ENCODE results near the gene COL26A1.
"Not testable (repeated sequence)": the region's sequence is repeated elsewhere in the genome, so short reads cannot be mapped to it uniquely, and the experiment has no call there.

The COL26A1 gene

GRCh38 chr7:101453617-101454016 is 90.9 kb downstream of the COL26A1 start:
- no peak for DNase-seq

DNA sequence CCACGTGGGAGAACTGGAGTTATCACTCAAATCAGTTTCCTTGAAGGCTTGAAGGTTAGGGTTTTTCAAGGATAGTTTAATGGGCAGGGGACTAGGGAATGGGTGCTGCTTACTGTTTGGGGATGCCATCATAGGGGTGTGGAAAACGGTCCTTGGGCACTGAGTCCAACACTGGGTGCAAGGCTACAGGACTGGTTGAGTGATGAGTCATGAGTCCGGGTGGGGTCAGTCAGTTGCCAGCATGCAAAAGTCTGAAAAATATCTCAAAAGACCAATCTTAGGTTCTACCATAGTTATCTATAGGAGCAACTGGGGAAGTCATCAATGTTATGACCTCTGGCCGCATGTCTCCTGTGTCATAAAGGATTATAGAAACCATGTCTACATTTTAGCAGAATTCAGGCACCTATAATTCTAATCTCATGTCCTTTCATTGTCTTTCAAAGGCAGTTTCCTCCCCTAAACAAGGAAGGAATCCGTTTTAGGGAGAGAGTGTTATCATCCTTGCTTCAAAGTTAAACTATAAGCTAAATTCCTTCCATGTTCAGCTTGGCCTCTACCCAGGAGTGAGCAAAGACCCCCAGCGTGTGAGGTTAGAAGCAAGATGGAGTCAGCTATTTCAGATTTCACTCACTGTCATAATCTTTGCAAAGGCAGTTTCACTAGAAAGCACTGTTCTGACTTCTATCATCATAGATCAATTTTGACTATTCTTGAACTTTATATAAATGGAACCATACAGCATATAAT is 94.5 kb downstream of the COL26A1 start:
- no peak for DNase-seq

DNA sequence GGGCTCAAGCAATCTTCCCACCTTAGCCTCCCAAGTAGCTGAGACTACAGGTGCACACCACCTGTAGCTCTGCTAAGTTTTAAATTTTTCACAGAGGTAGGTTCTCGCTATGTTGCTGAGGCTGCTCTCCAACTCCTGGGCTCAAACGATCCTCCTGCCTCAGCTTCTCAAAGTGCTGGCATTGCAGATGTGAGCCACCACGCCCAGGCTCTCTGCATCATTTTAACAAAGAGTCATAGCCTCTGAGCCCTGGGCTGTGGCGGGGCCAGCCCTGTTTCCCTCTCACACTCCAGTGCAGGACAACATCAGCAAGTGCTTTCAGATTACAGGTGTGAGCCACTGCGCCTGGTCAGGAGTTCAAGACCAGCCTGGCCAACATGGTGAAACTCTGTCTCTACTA is 102.5 kb downstream of the COL26A1 start:
- no peak for DNase-seq

DNA sequence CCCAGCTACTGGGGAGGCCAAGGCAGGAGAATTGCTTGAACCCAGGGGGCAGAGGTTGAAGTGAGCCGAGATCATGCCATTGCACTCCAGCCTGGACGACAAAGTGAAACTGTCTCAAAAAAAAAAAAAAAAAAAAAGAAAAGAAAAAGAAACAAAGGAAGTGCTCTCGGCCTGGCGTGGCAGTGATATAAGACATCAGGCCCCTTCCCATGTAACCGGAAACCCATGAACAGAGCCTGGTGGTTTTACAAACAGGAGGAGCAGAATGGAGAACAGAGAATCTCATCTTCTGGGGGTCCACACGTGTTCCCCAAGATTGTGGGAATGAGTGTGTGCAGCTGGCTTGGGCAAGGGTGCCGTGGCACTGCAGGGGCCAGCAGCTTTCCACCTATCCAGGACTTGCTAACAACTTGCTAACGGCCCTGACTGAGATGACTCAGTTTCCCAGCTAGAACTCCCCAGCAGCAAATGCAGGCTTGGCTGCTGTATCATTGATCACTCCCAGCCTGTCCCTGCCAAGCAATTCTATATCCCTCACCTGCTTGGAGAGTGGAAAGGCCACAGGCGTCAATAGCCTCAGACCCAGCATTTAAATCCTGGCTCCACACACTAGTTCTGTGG is 103.0 kb downstream of the COL26A1 start:
- DNase-seq: no peak

DNA sequence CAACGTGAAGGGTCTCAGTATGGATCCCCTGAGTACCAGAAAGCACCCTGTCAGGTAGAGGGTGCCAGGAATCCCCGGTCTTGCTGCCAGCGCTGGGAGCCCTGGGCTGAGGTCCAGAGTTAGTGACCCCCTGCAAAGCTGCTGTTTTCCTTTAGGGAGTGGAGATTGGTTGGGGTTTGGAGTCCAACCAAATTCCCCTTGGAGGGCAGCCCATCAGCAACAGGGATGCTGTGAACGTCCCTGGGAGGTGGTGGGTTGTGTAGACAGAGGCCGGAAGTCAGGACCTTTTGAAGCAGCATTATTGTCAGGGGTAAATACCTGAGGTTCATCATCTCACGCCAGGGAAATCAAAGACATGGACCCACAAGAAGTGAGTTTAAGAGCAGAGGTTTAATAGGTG is 104.2 kb downstream of the COL26A1 start:
- DNase-seq: no peak

- DNase-seq: no peak
Measured at GRCh38 chr7:101468546-101469275, 106.0 kb downstream of the COL26A1 start.

GRCh38 chr7:101470668-101471487 is 108.2 kb downstream of the COL26A1 start:
- DNase-seq: no peak

DNA sequence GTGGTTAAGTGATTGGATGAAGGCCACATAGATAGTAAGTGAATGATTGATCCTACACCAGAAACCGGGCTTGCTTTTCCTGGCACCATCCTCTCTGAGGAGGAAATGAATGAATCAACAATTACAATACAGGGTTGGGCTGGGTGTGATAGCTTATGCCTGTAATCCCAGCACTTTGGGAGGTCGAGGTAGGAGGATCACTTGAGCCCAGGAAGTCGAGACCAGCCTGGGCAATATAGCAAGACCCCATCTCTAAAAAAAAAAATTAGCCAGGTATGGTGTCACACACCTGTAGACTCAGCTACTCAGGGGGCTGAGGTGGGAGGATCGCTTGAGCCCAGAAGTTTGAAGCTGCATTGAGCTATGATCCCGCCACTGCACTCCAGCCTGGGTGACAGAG is 111.5 kb downstream of the COL26A1 start:
- DNase-seq: no peak

DNA sequence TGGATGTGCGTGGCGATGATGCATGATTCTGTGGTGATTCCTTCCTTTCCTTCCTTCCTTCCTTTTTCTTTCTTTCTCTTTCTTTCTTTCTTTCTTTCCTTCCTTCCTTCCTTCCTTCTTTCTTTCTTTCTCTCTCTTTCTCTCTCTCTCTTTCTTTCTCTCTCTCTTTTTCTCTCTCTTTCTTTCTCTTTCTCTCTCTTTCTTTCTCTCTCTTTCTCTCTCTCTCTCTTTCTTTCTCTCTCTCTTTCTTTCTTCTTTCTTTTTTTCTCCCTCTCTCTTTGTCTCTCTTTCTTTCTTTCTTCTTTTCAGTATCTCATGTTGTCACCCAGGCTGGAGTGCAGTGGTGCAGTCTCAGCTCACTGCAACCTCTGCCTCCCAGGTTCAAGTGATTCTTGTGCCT is 113.0 kb downstream of the COL26A1 start:
- DNase-seq: not testable (repeated sequence)

GRCh38 chr7:101479217-101479616 is 116.5 kb downstream of the COL26A1 start:
- DNase-seq: no peak

DNA sequence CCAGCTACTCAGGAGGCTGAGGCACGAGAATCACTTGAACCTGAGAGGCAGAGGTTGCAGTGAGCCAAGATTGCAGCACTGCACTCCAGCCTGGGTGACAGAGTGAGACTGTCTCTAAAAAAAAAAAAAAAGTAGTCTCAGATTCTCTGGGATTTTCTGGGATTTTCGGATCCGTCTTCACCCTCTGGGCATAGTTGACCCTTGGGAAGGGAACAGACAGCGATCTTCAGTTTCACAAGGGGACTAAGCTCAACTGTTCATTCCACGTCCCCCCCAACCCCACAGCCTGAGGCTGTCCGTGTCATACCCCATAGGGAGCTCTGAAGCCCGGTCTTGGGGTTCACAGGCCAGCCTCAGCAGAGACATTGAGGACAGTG is 123.4 kb downstream of the COL26A1 start:
- not testable (repeated sequence) for DNase-seq

- DNase-seq: no peak
Measured at GRCh38 chr7:101486433-101487104, 123.9 kb downstream of the COL26A1 start.

GRCh38 chr7:101487105-101487458 is 124.4 kb downstream of the COL26A1 start:
- DNase-seq: no peak

DNA sequence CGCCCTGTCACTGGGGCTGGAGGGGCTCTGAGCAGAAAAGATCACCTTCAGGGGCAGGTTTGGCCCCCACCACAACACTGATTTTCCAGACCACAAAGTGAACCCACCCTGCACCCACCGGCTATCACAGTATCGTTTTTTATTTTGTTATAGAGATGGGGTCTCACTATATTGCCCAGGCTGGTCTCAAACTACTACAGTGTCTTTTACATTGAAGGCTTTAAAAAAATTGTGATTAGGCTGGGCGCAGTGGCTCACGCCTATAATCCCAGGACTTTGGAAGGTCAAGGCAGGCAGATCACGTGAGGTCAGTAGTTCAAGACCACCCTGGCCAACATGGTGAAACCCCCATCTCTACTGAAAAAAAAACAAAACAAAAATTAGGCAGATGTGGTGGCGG is 125.1 kb downstream of the COL26A1 start:
- no peak for DNase-seq

DNA sequence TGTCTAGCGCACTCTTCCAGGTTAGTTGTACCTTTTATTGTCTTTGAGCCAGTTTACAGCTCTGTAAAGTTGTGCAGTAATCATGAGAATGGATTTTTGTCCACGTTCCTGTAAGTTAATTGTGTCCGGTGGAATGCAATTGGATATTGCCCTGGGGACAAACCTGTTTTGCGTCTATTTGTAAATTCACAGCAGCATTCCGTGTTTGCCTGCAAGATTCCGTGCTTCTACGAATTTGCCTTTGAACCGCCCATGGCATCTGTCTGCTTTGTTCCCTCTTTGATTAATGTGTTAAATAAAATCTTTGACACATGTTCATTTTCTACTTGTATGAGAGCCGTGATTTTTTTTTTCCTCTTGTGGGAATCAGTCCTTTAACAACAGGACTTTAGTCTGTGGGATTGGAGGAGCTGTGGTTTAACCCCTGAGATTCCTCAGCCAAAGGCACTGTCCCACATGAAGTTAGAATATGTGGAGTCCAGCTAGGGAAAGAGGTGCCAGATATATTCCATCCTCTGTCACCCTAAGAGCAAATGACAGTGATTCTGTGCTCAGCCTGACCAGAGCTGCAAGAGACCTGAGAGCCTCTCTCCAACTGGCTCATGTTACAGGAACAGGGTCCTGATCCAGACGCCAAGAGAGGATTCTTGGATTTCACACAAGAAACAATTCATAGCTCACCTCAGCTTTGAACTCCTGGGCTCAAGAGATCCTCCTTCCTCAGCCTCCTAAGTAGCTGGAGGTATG is 126.3 kb downstream of the COL26A1 start:
- no peak for DNase-seq

GRCh38 chr7:101490439-101490838 is 127.8 kb downstream of the COL26A1 start:
- DNase-seq: not testable (repeated sequence)

GRCh38 chr7:101491442-101491841 is 128.8 kb downstream of the COL26A1 start:
- not testable (repeated sequence) for DNase-seq

- no peak for DNase-seq
Measured at GRCh38 chr7:101494602-101495329, 132.1 kb downstream of the COL26A1 start.

DNA sequence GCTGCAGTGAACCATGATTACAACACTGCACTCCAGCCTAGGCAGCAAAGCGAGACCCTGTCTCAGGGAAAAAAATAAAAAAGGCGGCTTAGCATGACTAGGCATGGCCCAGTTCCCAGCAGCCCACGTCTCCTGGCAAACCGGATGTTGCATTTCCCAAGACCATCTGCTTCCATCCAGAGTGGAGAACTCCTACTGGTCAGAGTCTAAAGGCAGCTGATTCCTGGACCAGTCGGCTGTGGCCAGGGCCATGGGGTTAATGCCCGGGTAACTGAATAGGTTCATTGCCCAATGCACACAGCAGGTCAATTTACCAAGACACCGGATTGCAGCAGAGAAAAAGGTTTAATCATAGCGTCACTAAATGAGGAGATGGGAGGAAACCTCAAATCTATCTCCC is 133.3 kb downstream of the COL26A1 start:
- no peak for DNase-seq

DNA sequence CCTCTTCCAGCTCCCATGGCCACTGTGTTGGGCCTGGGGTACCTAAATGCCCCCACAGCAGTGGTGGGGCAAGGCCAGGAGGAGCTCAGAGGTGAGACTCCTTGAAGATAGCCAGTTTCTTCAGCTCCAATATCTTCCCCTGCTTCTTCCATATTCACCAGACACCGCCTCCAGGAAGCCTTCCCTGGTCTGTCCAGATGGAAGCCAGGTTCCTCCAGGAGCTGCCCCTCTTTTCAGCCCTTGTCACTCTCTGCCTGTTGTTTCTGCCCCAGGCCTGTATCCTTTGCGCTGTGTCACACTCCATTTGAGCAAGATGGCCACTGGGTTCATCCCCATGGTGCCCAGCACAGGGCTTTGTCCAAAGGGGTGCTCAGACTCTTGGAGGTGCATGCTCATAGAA is 138.7 kb downstream of the COL26A1 start:
- DNase-seq: no peak

GRCh38 chr7:101502466-101503098 is 139.9 kb downstream of the COL26A1 start:
- no peak for DNase-seq
